ENCODE data around the gene PLPPR3.

- TF ChIP-seq POLR2A (IDR thresholded peaks at IDR 0.05; ENCODE audit: low read length) (no peak), GATA1 (IDR thresholded peaks at IDR 0.05; ENCODE audit: low read depth, low read length) (no peak)
Measured at GRCh38 chr19:870963-871401, 49.2 kb upstream of the PLPPR3 start.

All from erythroblast (primary cell).